ENCODE data around the gene SOWAHA. TPM values are rescaled to one million over a fixed set of nuclear protein-coding genes. Genes with fewer than 3 reads are reported as not detected.

Gene SOWAHA
- total and polyA plus RNA-seq, 2 of the 4 experiments (the other 2 are of a cell fraction), result 0.03 TPM; not detected in 1

DNA sequence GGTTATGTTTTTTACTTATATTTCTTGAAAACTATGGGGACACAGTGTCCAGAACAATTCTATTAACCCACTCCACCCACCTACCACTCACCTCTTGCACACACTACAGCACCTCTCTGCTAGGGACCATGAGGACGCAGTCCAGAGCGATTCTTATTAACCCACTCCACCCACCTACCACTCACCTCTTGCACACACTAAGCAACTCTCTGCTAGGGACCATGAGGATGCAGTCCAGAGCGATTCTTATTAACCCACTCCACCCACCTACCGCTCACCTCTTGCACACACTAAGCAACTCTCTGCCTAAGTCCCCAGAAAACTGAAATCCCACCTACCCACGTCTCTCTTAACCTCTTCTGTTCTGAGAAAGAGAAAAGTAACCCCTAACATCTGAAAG is 19.5 kb downstream of the SOWAHA start:
- H3K9me3 ChIP-seq (ENCODE audit: control insufficient read depth, insufficient read depth, low read length), result no peaks in the 10 kb centered on the region
- H3K9me1 ChIP-seq (ENCODE audit: insufficient read depth, low read length), result peaks cover 4% of the 10 kb centered on the region; the same call in 1 of the 2 replicates
- 80% methylated on average over 3 of the region's 5 CpGs; no CpG with 5 or more reads in 1 of the 2 experiments for WGBS, 2 experiments (ENCODE audit: extremely low coverage in 2 of 2, insufficient read length in 1 of 2)
- no peak overlapping the region for H4K91ac ChIP-seq (ENCODE audit: insufficient read depth, low read depth, low read length)
- TF ChIP-seq FOS (IDR thresholded peaks at IDR 0.05; ENCODE audit: low read depth, low read length) (no peak), SMC3 (IDR thresholded peaks at IDR 0.05; ENCODE audit: low read depth, low read length) (no peak), MAFK (IDR thresholded peaks at IDR 0.05; ENCODE audit: low read depth, low read length) (no peak), MXI1 (IDR thresholded peaks at IDR 0.05; ENCODE audit: borderline replicate concordance, low read depth, low read length) (no peak), RCOR1 (IDR thresholded peaks at IDR 0.05; ENCODE audit: insufficient replicate concordance, low read length) (no peak), CEBPB (IDR thresholded peaks at IDR 0.05; ENCODE audit: low read depth, low read length) (no peak), POLR2A (IDR thresholded peaks at IDR 0.05; ENCODE audit: low read depth, low read length) (no peak), USF2 (IDR thresholded peaks at IDR 0.05; ENCODE audit: low read depth, low read length) (no peak), RAD21 (IDR thresholded peaks at IDR 0.05; ENCODE audit: low read length) (no peak), CHD1 (IDR thresholded peaks at IDR 0.05; ENCODE audit: low read depth, low read length) (no peak), MAZ (IDR thresholded peaks at IDR 0.05; ENCODE audit: borderline replicate concordance, low read depth, low read length) (no peak), RFX5 (IDR thresholded peaks at IDR 0.05; ENCODE audit: low read depth, low read length) (no peak), CTCF (conservative IDR thresholded peaks at IDR 0.05; ENCODE audit: low read depth, low read length) (no peak), BHLHE40 (IDR thresholded peaks at IDR 0.05; ENCODE audit: low read depth, low read length) (no peak)
- TF ChIP-seq, protein P1, sequence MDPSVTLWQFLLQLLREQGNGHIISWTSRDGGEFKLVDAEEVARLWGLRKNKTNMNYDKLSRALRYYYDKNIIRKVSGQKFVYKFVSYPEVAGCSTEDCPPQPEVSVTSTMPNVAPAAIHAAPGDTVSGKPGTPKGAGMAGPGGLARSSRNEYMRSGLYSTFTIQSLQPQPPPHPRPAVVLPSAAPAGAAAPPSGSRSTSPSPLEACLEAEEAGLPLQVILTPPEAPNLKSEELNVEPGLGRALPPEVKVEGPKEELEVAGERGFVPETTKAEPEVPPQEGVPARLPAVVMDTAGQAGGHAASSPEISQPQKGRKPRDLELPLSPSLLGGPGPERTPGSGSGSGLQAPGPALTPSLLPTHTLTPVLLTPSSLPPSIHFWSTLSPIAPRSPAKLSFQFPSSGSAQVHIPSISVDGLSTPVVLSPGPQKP (IDR thresholded peaks at IDR 0.05; ENCODE audit: borderline replicate concordance, low read depth, low read length), result no peak
- no peaks in the 10 kb centered on the region; the same call in 1 of the 2 replicates for H3K4me1 ChIP-seq (ENCODE audit: control insufficient read depth, insufficient read depth, low read length)
- no peak overlapping the region for H3K23ac ChIP-seq (ENCODE audit: low read depth, low read length)
- H3K9ac ChIP-seq (ENCODE audit: low read depth, low read length), result no peak overlapping the region
- H3K4ac ChIP-seq (ENCODE audit: low read depth, low read length), result no peak overlapping the region
- no peak for ATAC-seq (ENCODE audit: low read depth)
- dilution Hi-C loops (cut with HindIII; ENCODE audit: low sequenced_read_pairs, unreplicated experiment) (no loop called here), intact Hi-C loops (cut with micrococcal nuclease) (no loop called here), in situ Hi-C loops (cut with MboI; ENCODE audit: low sequenced_read_pairs) (no loop called here)
- H4K20me1 ChIP-seq (ENCODE audit: insufficient read depth, low read length), result no peaks in the 10 kb centered on the region
- H2BK120ac ChIP-seq (ENCODE audit: low read depth, low read length), result no peak overlapping the region
- no peak overlapping the region for H2AK5ac ChIP-seq (ENCODE audit: low read depth, low read length)
- no peak overlapping the region for H4K5ac ChIP-seq (ENCODE audit: low read depth, low read length)
- peaks cover 13 to 24% of the 10 kb centered on the region in 2 experiments; a peak in 3 of 4 replicates for H3K79me1 ChIP-seq (ENCODE audit: low read depth in 1 of 2, low read length in 2 of 2)
- no peak overlapping the region for H3K4me2 ChIP-seq (ENCODE audit: low read depth, low read length)
- BruUV-seq (replicated peaks), result no TSS peak
- H2AFZ ChIP-seq (replicated peaks; ENCODE audit: low read length, poor library complexity), result no peak overlapping the region
- H3K18ac ChIP-seq (ENCODE audit: low read depth, low read length), result no peak overlapping the region
- no peak overlapping the region for H3K56ac ChIP-seq (ENCODE audit: extremely low read depth, insufficient read depth, low read length)
- no peak overlapping the region for H2BK15ac ChIP-seq (ENCODE audit: low read depth, low read length)
- CTCF ChIA-PET, result no interaction called here
- no peak overlapping the region for H2AK9ac ChIP-seq (replicated peaks; ENCODE audit: low read depth, low read length, poor library complexity)
- H3K4me3 ChIP-seq (ENCODE audit: insufficient read depth, low read depth, low read length), result no peak overlapping the region
- H3K27me3 ChIP-seq (ENCODE audit: control insufficient read depth, insufficient read depth, low read length), result no peaks in the 10 kb centered on the region
- POLR2A ChIA-PET (ENCODE audit: unreplicated experiment), result no interaction called here
- no peak overlapping the region for H4K8ac ChIP-seq (ENCODE audit: low read depth in 2 of 2, low read length in 2 of 2)
- no peak overlapping the region for H2BK20ac ChIP-seq (ENCODE audit: low read depth, low read length)
- no peak overlapping the region for H3K27ac ChIP-seq (ENCODE audit: insufficient read depth, low read length)
- DNase-seq, result no peak
- no peak overlapping the region for H2BK5ac ChIP-seq (ENCODE audit: low read depth, low read length, poor library complexity, severe bottlenecking)
- no peak overlapping the region for H3K14ac ChIP-seq (replicated peaks; ENCODE audit: low read depth, low read length)
- H3K36me3 ChIP-seq (ENCODE audit: control insufficient read depth, insufficient read depth, low read length), result no peaks in the 10 kb centered on the region
